Sigmoid colon (tissue), 7 donors: Measurements from ENCODE around the gene SHF. TPM values are rescaled to one million over a fixed set of nuclear protein-coding genes. Genes with fewer than 3 reads are reported as not detected.

ENCODE experiments used
- DNase-seq: peaks from one replicate; pipeline ENCODE4 v3.0.0-alpha.2; 2019
- H3K27ac ChIP-seq, 4 donors: fragments of 200-600 bp; sonication (generic); one replicate each; pipeline ENCODE4 v1.5.1; 2016 to 2019; ENCODE audit warnings: mild to moderate bottlenecking in 1 of 4
- H3K27me3 ChIP-seq, 3 donors: fragments of 200-600 bp; sonication (generic); one replicate each; pipeline ENCODE4 v1.5.1; 2019; ENCODE audit warnings: mild to moderate bottlenecking in 1 of 3
- H3K36me3 ChIP-seq, 4 donors: fragments of 200-600 bp; sonication (generic); one replicate each; pipeline ENCODE4 v1.5.1; 2016 to 2019
- H3K4me1 ChIP-seq, 4 donors: fragments of 200-600 bp; sonication (generic); one replicate each; pipeline ENCODE4 v1.5.1; 2017 to 2019
- H3K4me3 ChIP-seq, 4 donors: fragments of 200-600 bp; sonication (generic); one replicate each; pipeline ENCODE4 v1.5.1; 2017 to 2019; ENCODE audit warnings: mild to moderate bottlenecking in 2 of 4, moderate library complexity in 1 of 4
- H3K9me3 ChIP-seq, 4 donors: fragments of 200-600 bp in 3 of 4; sonication (generic) in 3 of 4; one replicate each; pipeline versions ENCODE4 v1.5.1 to v1.6.1; 2013 to 2019
- CTCF ChIP-seq, 4 experiments: fragments of 450-650 bp in 3 of 4; fragments of 200-600 bp in 1 of 4; IDR thresholded peaks; one replicate each; pipeline ENCODE4 v1.5.1; 2016 to 2019; ENCODE audit warnings: antibody characterized with exemption in 4 of 4, mild to moderate bottlenecking in 3 of 4, moderate library complexity in 2 of 4
- EP300 ChIP-seq, 4 donors: sonication (generic); formaldehyde crosslinking; IDR thresholded peaks; one replicate each; pipeline ENCODE4 v1.6.1; 2017; ENCODE audit warnings: antibody characterized with exemption in 4 of 4
- POLR2A ChIP-seq, 2 donors: fragments of 450-650 bp; IDR thresholded peaks; one replicate each; pipeline ENCODE4 v1.6.1; 2016; ENCODE audit warnings: antibody characterized with exemption in 2 of 2, mild to moderate bottlenecking in 2 of 2, moderate library complexity in 2 of 2
- POLR2AphosphoS5 ChIP-seq, 4 donors: sonication (generic); formaldehyde crosslinking; IDR thresholded peaks; one replicate each; pipeline ENCODE4 v1.6.1; 2017; ENCODE audit warnings: antibody characterized with exemption in 4 of 4
- WGBS, 2 donors: extraction: QIAGEN DNeasy Blood & Tissue Kit; methylation state at CpG; one replicate each; pipeline ENCODE4 v1.1.7; 2013; 5-methylcytosine and 5-hydroxymethylcytosine counted together
- intact Hi-C: fragments of 100-400 bp; cut with DNase I; formaldehyde crosslinking; loops from one replicate; pipeline ENCODE4 v1.15.1; 2023
- polyA plus RNA-seq, 3 donors: library from polyadenylated mRNA; stranded (reverse); fragments of 200-250 nt; gene quantifications; one replicate each; pipeline ENCODE4 v1.2.3, GENCODE V29; 2013
- total RNA-seq, 4 donors: library from RNA; depleted of rRNA; stranded (reverse); fragments of >200 nt; gene quantifications; one replicate each; pipeline ENCODE4 v1.1.0, GENCODE V29; 2016
- donor health status: healthy with polysubstance abuse.
- donor health status: Bipolar disorder and iron deficiency.
- donor health status: healthy.

Gene SHF
- total and polyA plus RNA-seq, 7 donors, result 3.5 to 28.5 (median 13.2) TPM

- intact Hi-C loops, result no loop called here
- Histone ChIP-seq H3K4me3 (no peak overlapping the region), H3K9me3 (no peaks in the 10 kb centered on the region), H3K4me1 (peaks cover 0 to 3% (median 2%) of the 10 kb centered on the region in 4 donors), H3K27ac (no peak overlapping the region), H3K27me3 (peaks cover 4 to 70% (median 13%) of the 10 kb centered on the region in 3 donors), H3K36me3 (no peaks in the 10 kb centered on the region)
- TF ChIP-seq POLR2AphosphoS5 (IDR thresholded peaks at IDR 0.05) (no peak), POLR2A (IDR thresholded peaks at IDR 0.05) (no peak), EP300 (IDR thresholded peaks at IDR 0.05) (no peak), CTCF (IDR thresholded peaks at IDR 0.05) (no peak)
- 89% methylated on average over 7 of the region's 7 CpGs for WGBS, 2 donors
- no peak for DNase-seq
Measured at GRCh38 chr15:45122719-45123118, 65.0 kb downstream of the SHF start.

DNA sequence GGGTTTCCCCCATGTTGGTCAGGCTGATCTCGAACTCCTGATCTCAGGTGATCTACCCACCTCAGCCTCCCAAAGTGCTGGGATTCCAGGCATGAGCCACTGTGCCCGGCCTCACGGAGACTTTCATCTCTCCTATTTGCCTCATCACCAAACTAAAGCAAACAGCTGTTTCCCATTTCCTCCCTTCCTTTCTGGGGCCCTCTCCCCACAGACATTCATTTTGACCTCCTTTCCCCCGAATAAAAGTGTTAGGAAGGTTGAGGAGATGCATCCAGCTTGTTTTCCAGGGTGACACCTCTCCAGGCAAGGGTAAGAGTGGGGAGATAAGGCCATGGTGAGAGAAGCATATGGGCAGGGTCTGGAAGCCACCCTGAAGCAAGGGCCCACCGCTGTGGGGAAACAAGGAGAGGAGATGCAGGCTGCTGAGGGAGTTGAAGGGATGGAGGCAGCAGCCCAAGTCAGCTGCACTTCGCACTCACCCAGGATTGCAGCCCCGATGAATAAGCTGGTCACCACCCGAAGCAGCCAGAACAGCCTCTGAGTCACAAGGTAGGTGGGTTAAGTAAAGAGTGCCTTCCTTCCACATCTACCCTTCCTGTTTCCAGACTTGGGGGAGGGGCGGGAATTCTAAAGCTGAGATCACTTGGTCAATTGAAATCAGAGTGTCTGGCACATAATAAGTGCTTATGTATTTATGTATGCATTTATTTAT lies 65.9 kb downstream of the SHF start:
- Histone ChIP-seq H3K4me3 (no peak overlapping the region), H3K27ac (no peak overlapping the region), H3K4me1 (peaks cover 0 to 12% (median 10%) of the 10 kb centered on the region in 4 donors), H3K27me3 (peaks cover 12 to 70% (median 19%) of the 10 kb centered on the region in 3 donors), H3K36me3 (no peaks in the 10 kb centered on the region), H3K9me3 (no peaks in the 10 kb centered on the region)
- DNase-seq, result no peak
- intact Hi-C loops, result no loop called here
- WGBS, 2 donors, result 61 to 67% methylated on average over 9 of the region's 9 CpGs
- TF ChIP-seq POLR2AphosphoS5 (IDR thresholded peaks at IDR 0.05), result no peak
- no peak for TF ChIP-seq CTCF (IDR thresholded peaks at IDR 0.05)
- no peak for TF ChIP-seq POLR2A (IDR thresholded peaks at IDR 0.05)
- TF ChIP-seq EP300 (IDR thresholded peaks at IDR 0.05), result no peak

- DNase-seq, result no peak
- Histone ChIP-seq H3K27me3 (peaks cover 19 to 74% (median 27%) of the 10 kb centered on the region in 3 donors), H3K9me3 (no peaks in the 10 kb centered on the region), H3K4me1 (peaks cover 0 to 19% (median 17%) of the 10 kb centered on the region in 4 donors), H3K36me3 (no peaks in the 10 kb centered on the region), H3K27ac (no peak overlapping the region), H3K4me3 (no peak overlapping the region)
- 88 to 91% methylated on average over 3 of the region's 3 CpGs for WGBS, 2 donors
- TF ChIP-seq CTCF (IDR thresholded peaks at IDR 0.05), result no peak
- no peak for TF ChIP-seq POLR2A (IDR thresholded peaks at IDR 0.05)
- no peak for TF ChIP-seq EP300 (IDR thresholded peaks at IDR 0.05)
- no peak for TF ChIP-seq POLR2AphosphoS5 (IDR thresholded peaks at IDR 0.05)
- intact Hi-C loops, result no loop called here
Measured at GRCh38 chr15:45121020-45121419, 66.7 kb downstream of the SHF start.

GRCh38 chr15:45120081-45120972 lies 67.4 kb downstream of the SHF start:
- Histone ChIP-seq H3K27me3 (peaks cover 26 to 75% (median 34%) of the 10 kb centered on the region in 3 donors), H3K9me3 (no peaks in the 10 kb centered on the region), H3K27ac (no peak overlapping the region), H3K4me1 (peaks cover 0 to 20% (median 17%) of the 10 kb centered on the region in 4 donors), H3K36me3 (no peaks in the 10 kb centered on the region), H3K4me3 (no peak overlapping the region)
- 96% methylated on average over 10 of the region's 10 CpGs for WGBS, 2 donors
- DNase-seq, result no peak
- TF ChIP-seq EP300 (IDR thresholded peaks at IDR 0.05) (no peak), POLR2A (IDR thresholded peaks at IDR 0.05) (no peak), CTCF (IDR thresholded peaks at IDR 0.05) (no peak), POLR2AphosphoS5 (IDR thresholded peaks at IDR 0.05) (no peak)
- intact Hi-C loops, result no loop called here
